GM18520 (cell line): Measurements from ENCODE around the gene GRB10.
A peak's percentile ranks its signal among the peaks of the same experiment; 100 is the strongest.

Experiments used
- ATAC-seq: cut with Tn5 transposase; IDR thresholded peaks from one replicate; pipeline ENCODE4 v1.9.1; 2021; ENCODE audit not compliant: unreplicated experiment

GRB10 gene

GRCh38 chr7:50696810-50697582 is 85.7 kb downstream of the GRB10 start:
- no peak for ATAC-seq

- no peak for ATAC-seq
Measured at GRCh38 chr7:50695026-50695425, 87.7 kb downstream of the GRB10 start.

- ATAC-seq: no peak
Measured at GRCh38 chr7:50693455-50694130, 89.1 kb downstream of the GRB10 start.

- ATAC-seq: no peak
Measured at GRCh38 chr7:50690541-50691011, 92.1 kb downstream of the GRB10 start.

GRCh38 chr7:50688226-50688590 is 94.5 kb downstream of the GRB10 start:
- ATAC-seq: no peak

GRCh38 chr7:50687575-50688225 is 95.0 kb downstream of the GRB10 start:
- no peak for ATAC-seq

GRCh38 chr7:50687096-50687495 is 95.6 kb downstream of the GRB10 start:
- no peak for ATAC-seq

GRCh38 chr7:50685135-50686065 is 97.3 kb downstream of the GRB10 start:
- ATAC-seq: no peak

GRCh38 chr7:50684713-50685075 is 98.0 kb downstream of the GRB10 start:
- no peak for ATAC-seq

GRCh38 chr7:50684011-50684712 is 98.5 kb downstream of the GRB10 start:
- ATAC-seq: no peak

GRCh38 chr7:50682573-50682972 is 100.1 kb downstream of the GRB10 start:
- ATAC-seq: no peak

- no peak for ATAC-seq
Measured at GRCh38 chr7:50682079-50682478, 100.6 kb downstream of the GRB10 start.

- no peak for ATAC-seq
Measured at GRCh38 chr7:50681432-50682045, 101.2 kb downstream of the GRB10 start.

- peak; percentile 78 for ATAC-seq
Measured at GRCh38 chr7:50679218-50680007, 103.3 kb downstream of the GRB10 start.

- ATAC-seq: no peak
Measured at GRCh38 chr7:50678586-50678985, 104.1 kb downstream of the GRB10 start.

GRCh38 chr7:50677638-50677996 is 105.1 kb downstream of the GRB10 start:
- ATAC-seq: no peak

- ATAC-seq: no peak
Measured at GRCh38 chr7:50676740-50677637, 105.7 kb downstream of the GRB10 start.

- ATAC-seq: no peak
Measured at GRCh38 chr7:50676079-50676478, 106.6 kb downstream of the GRB10 start.
